ENCODE data around the gene DMWD. TPM values are rescaled to one million over a fixed set of nuclear protein-coding genes. Genes with fewer than 3 reads are reported as not detected.

Gene DMWD
- total and polyA plus RNA-seq, 2 of the 13 experiments (the other 11 are each of a cell fraction or from before 2014, with no cell fraction given): 10.3 to 14.9 TPM

GRCh38 chr19:45767410-45767880 is 25.2 kb downstream of the DMWD start (continued):
- TF ChIP-seq RNF219 (CRISPR knock-in tag; IDR thresholded peaks at IDR 0.05) (0 out of 2 replicates have a peak, but pooled peaks have one; percentile 67), ZNF34 (CRISPR knock-in tag; IDR thresholded peaks at IDR 0.05; ENCODE audit: borderline replicate concordance) (no peak), ASH2L (IDR thresholded peaks at IDR 0.05; ENCODE audit: insufficient read length, low read depth, low read length) (no peak), MEIS2 (CRISPR knock-in tag; IDR thresholded peaks at IDR 0.05) (no peak), NFE2L2 (IDR thresholded peaks at IDR 0.05; ENCODE audit: low read length) (no peak), TGIF2 (CRISPR knock-in tag; IDR thresholded peaks at IDR 0.05) (peak; percentile 72; the same call in 1 of the 2 replicates), MTA3 (CRISPR knock-in tag; IDR thresholded peaks at IDR 0.05) (no peak), ZNF256 (CRISPR knock-in tag; conservative IDR thresholded peaks at IDR 0.05) (no peak), ZSCAN25 (CRISPR knock-in tag; IDR thresholded peaks at IDR 0.05) (peak; percentile 39; the same call in 1 of the 2 replicates), SAP130 (CRISPR knock-in tag; IDR thresholded peaks at IDR 0.05; ENCODE audit: low read depth) (peak; percentile 71), POGZ (CRISPR knock-in tag; IDR thresholded peaks at IDR 0.05) (no peak), ARID4A (CRISPR knock-in tag; IDR thresholded peaks at IDR 0.05; ENCODE audit: borderline replicate concordance) (peak; percentile 63), ZSCAN20 (CRISPR knock-in tag; IDR thresholded peaks at IDR 0.05; ENCODE audit: borderline replicate concordance) (no peak), PRDM10 (CRISPR knock-in tag; IDR thresholded peaks at IDR 0.05; ENCODE audit: low read depth) (no peak), ZMAT3 (CRISPR knock-in tag; conservative IDR thresholded peaks at IDR 0.05) (no peak), ZNF720 (CRISPR knock-in tag; IDR thresholded peaks at IDR 0.05) (no peak), ZNF547 (CRISPR knock-in tag; IDR thresholded peaks at IDR 0.05) (no peak), NCOR1 (IDR thresholded peaks at IDR 0.05; ENCODE audit: borderline replicate concordance, low read length) (no peak), ZNF740 (CRISPR knock-in tag; IDR thresholded peaks at IDR 0.05) (no peak), ZNF83 (CRISPR knock-in tag; IDR thresholded peaks at IDR 0.05; ENCODE audit: borderline replicate concordance) (no peak), NRL (CRISPR knock-in tag; IDR thresholded peaks at IDR 0.05; ENCODE audit: borderline replicate concordance) (no peak)
